H1 (cell line): ENCODE results near the gene ITGB5. TPM values are rescaled to one million over a fixed set of nuclear protein-coding genes. Genes with fewer than 3 reads are reported as not detected.

Source experiments
- BRCA1 ChIP-seq: IDR thresholded peaks from 2 replicates; pipeline ENCODE4 v1.6.1; 2012; ENCODE audit warnings: low read depth, low read length, improper control_type of control experiment
- KDM5A ChIP-seq: fragments of 200-600 bp; IDR thresholded peaks from 2 replicates; pipeline ENCODE4 v1.7.1; 2012; ENCODE audit warnings: mild to moderate bottlenecking, low read length, inconsistent platforms, mixed read lengths
- USF2 ChIP-seq: IDR thresholded peaks from 2 replicates; pipeline ENCODE4 v1.6.1; 2011; ENCODE audit warnings: low read length, improper control_type of control experiment
- polyA plus RNA-seq, 7 experiments: library from polyadenylated mRNA; depleted of rRNA in 3 of 7; stranded (reverse) in 5 of 7; unstranded in 2 of 7; fragments of >200 nt in 5 of 7; fragments of 200-250 nt in 2 of 7; gene quantifications; 1 replicate in 5 of 7; 2 replicates in 1 of 7; 4 replicates in 1 of 7; pipeline versions ENCODE4 v1.2.1 to v1.2.3, GENCODE V29; 2011 to 2013; ENCODE audit warnings: missing spikeins in 2 of 7, mixed read lengths in 2 of 7
- total RNA-seq: library from RNA; stranded (reverse); fragmentation: NEBNext Ultra II Directional; extraction: Animal tissue kit (Norgen Biotek cat#: 25700); gene quantifications from 2 replicates; pipeline ENCODE4 v1.2.1, GENCODE V29; 2021

ITGB5 gene
- total and polyA plus RNA-seq, 2 of the 8 experiments (the other 6 are each of a cell fraction or from before 2014, with no cell fraction given) = 101 to 268 TPM

- TF ChIP-seq USF2 = no peak
- TF ChIP-seq KDM5A = no peak
- no peak for TF ChIP-seq BRCA1
Observed at GRCh38 chr3:124843506-124844177, 43.5 kb downstream of the ITGB5 start (continued).
